Cardiac muscle cell (in vitro differentiated cells and primary cell): ENCODE results near the gene SNED1. TPM values are rescaled to one million over a fixed set of nuclear protein-coding genes. Genes with fewer than 3 reads are reported as not detected.

Experiments used
- DNase-seq, 2 donors: peaks; one replicate each; pipeline versions ENCODE4 v3.0.0 to v3.0.0-alpha.2; 2010 to 2017; ENCODE audit warnings: low read depth in 1 of 2, low spot score in 1 of 2
- H3K27ac ChIP-seq: fragments of 200-600 bp; sonication (generic); 2 replicates; pipeline ENCODE4 v1.5.1; 2016
- H3K27me3 ChIP-seq: fragments of 200-600 bp; sonication (generic); 2 replicates; pipeline ENCODE4 v1.6.0; 2016; ENCODE audit warnings: control low read depth
- H3K36me3 ChIP-seq: fragments of 200-600 bp; sonication (generic); 2 replicates; pipeline ENCODE4 v1.5.1; 2016; ENCODE audit warnings: control low read depth
- H3K4me1 ChIP-seq: fragments of 200-600 bp; sonication (generic); 2 replicates; pipeline ENCODE4 v1.8.1; 2017; ENCODE audit warnings: low read depth, mild to moderate bottlenecking, mixed run types
- H3K4me3 ChIP-seq: fragments of 200-600 bp; sonication (generic); 2 replicates; pipeline ENCODE4 v1.5.1; 2016; ENCODE audit warnings: mild to moderate bottlenecking
- H3K9me3 ChIP-seq: fragments of 200-600 bp; sonication (generic); 2 replicates; pipeline ENCODE4 v1.5.1; 2017; ENCODE audit warnings: low read depth, mild to moderate bottlenecking, control low read depth
- CTCF ChIP-seq: IDR thresholded peaks from 2 replicates; pipeline ENCODE4 v1.5.1; 2012; ENCODE audit warnings: low read depth, mild to moderate bottlenecking, low read length
- polyA plus RNA-seq: library from polyadenylated mRNA; unstranded; fragments of >200 nt; fragmentation: Nextera tagmentation; extraction: Ambion mirVana; gene quantifications from 2 replicates; pipeline ENCODE4 v1.2.1, GENCODE V29; 2016
- total RNA-seq: library from RNA; depleted of rRNA; stranded (reverse); fragments of >200 nt; gene quantifications from 2 replicates; pipeline ENCODE4 v1.2.3, GENCODE V29; 2016

Gene SNED1
- total and polyA plus RNA-seq, 2 experiments from 2014 or later: 0.09 to 0.76 TPM

GRCh38 chr2:240952496-240953246, 45.7 kb upstream of the SNED1 start:
- H3K36me3 ChIP-seq: no peaks in the 10 kb centered on the region
- H3K9me3 ChIP-seq: no peaks in the 10 kb centered on the region
- no peaks in the 10 kb centered on the region for H3K4me1 ChIP-seq
- no peak for DNase-seq
- no peaks in the 10 kb centered on the region for H3K27me3 ChIP-seq
- no peak for TF ChIP-seq CTCF
- no peak overlapping the region for H3K27ac ChIP-seq
- H3K4me3 ChIP-seq: no peak overlapping the region

- H3K27me3 ChIP-seq: no peaks in the 10 kb centered on the region
- no peak for DNase-seq
- H3K9me3 ChIP-seq: no peaks in the 10 kb centered on the region
- H3K27ac ChIP-seq: no peak overlapping the region
- no peak overlapping the region for H3K4me3 ChIP-seq
- no peaks in the 10 kb centered on the region for H3K4me1 ChIP-seq
- no peaks in the 10 kb centered on the region for H3K36me3 ChIP-seq
- no peak for TF ChIP-seq CTCF
These were observed 44.7 kb upstream of the SNED1 start for GRCh38 chr2:240953426-240954410.

GRCh38 chr2:240954436-240955305, 43.7 kb upstream of the SNED1 start:
- H3K27ac ChIP-seq: no peak overlapping the region
- no peak overlapping the region for H3K4me3 ChIP-seq
- H3K9me3 ChIP-seq: no peaks in the 10 kb centered on the region
- H3K4me1 ChIP-seq: no peaks in the 10 kb centered on the region
- no peak for TF ChIP-seq CTCF
- H3K36me3 ChIP-seq: no peaks in the 10 kb centered on the region
- DNase-seq: no peak
- H3K27me3 ChIP-seq: no peaks in the 10 kb centered on the region

GRCh38 chr2:240955306-240956170, 42.9 kb upstream of the SNED1 start:
- H3K27me3 ChIP-seq: no peaks in the 10 kb centered on the region
- no peaks in the 10 kb centered on the region for H3K36me3 ChIP-seq
- no peak overlapping the region for H3K27ac ChIP-seq
- no peak overlapping the region for H3K4me3 ChIP-seq
- no peaks in the 10 kb centered on the region for H3K9me3 ChIP-seq
- peaks cover 2% of the 10 kb centered on the region for H3K4me1 ChIP-seq
- DNase-seq: no peak
- TF ChIP-seq CTCF: no peak
